Nephron progenitor cell (in vitro differentiated cells): ENCODE results near the gene PSENEN.

Experiments
- DNase-seq: peaks from one replicate; pipeline ENCODE4 v3.0.0; 2021
- H3K27ac Mint-ChIP-seq: 2 replicates; pipeline ENCODE4 v1.8.0; 2021; ENCODE audit warnings: mild to moderate bottlenecking, moderate library complexity, mixed read lengths
- H3K27me3 Mint-ChIP-seq: 2 replicates; pipeline ENCODE4 v1.8.0; 2021; ENCODE audit warnings: mild to moderate bottlenecking, low read depth, mixed read lengths; ENCODE audit not compliant: poor library complexity
- H3K36me3 Mint-ChIP-seq: 2 replicates; pipeline ENCODE4 v1.8.0; 2021; ENCODE audit warnings: low read depth, mixed read lengths
- H3K4me1 Mint-ChIP-seq: 2 replicates; pipeline ENCODE4 v1.8.0; 2021; ENCODE audit warnings: mixed read lengths
- H3K4me3 Mint-ChIP-seq: 2 replicates; pipeline ENCODE4 v1.8.0; 2021; ENCODE audit warnings: mild to moderate bottlenecking, moderate library complexity, mixed read lengths
- H3K9me3 Mint-ChIP-seq: 2 replicates; pipeline ENCODE4 v1.8.0; 2021; ENCODE audit warnings: mild to moderate bottlenecking, moderate library complexity, mixed read lengths
- CTCF ChIP-seq: fragments of 200-600 bp; sonication (generic); IDR thresholded peaks from 2 replicates; pipeline ENCODE4 v1.5.0; 2021; ENCODE audit warnings: antibody characterized with exemption

The PSENEN gene

GRCh38 chr19:35730326-35730725 lies 15.1 kb upstream of the PSENEN start:
- Mint-ChIP-seq H3K27me3 (peaks cover 3% of the 10 kb centered on the region), H3K36me3 (peaks cover 49% of the 10 kb centered on the region), H3K27ac (no peak overlapping the region), H3K4me3 (no peak overlapping the region), H3K4me1 (no peaks in the 10 kb centered on the region), H3K9me3 (no peaks in the 10 kb centered on the region)
- TF ChIP-seq CTCF: no peak
- DNase-seq: no peak

GRCh38 chr19:35731353-35731752 lies 14.1 kb upstream of the PSENEN start:
- no peak for DNase-seq
- Mint-ChIP-seq H3K4me1 (no peaks in the 10 kb centered on the region), H3K27ac (peak overlapping the region; percentile 24), H3K9me3 (no peaks in the 10 kb centered on the region), H3K36me3 (peaks cover 50% of the 10 kb centered on the region), H3K27me3 (peaks cover 3% of the 10 kb centered on the region), H3K4me3 (no peak overlapping the region)
- TF ChIP-seq CTCF: no peak

GRCh38 chr19:35731779-35732405 lies 13.6 kb upstream of the PSENEN start:
- H3K9me3 Mint-ChIP-seq: no peaks in the 10 kb centered on the region
- peaks cover 3% of the 10 kb centered on the region for H3K27me3 Mint-ChIP-seq
- H3K36me3 Mint-ChIP-seq: peaks cover 52% of the 10 kb centered on the region
- no peak overlapping the region for H3K4me3 Mint-ChIP-seq
- DNase-seq: no peak
- H3K4me1 Mint-ChIP-seq: no peaks in the 10 kb centered on the region
- H3K27ac Mint-ChIP-seq: no peak overlapping the region
- no peak for TF ChIP-seq CTCF

- H3K9me3 Mint-ChIP-seq: no peaks in the 10 kb centered on the region
- peaks cover 3% of the 10 kb centered on the region for H3K27me3 Mint-ChIP-seq
- TF ChIP-seq CTCF: no peak
- no peaks in the 10 kb centered on the region for H3K4me1 Mint-ChIP-seq
- no peak overlapping the region for H3K27ac Mint-ChIP-seq
- H3K4me3 Mint-ChIP-seq: no peak overlapping the region
- H3K36me3 Mint-ChIP-seq: peaks cover 56% of the 10 kb centered on the region
- no peak for DNase-seq
These were observed 12.8 kb upstream of the PSENEN start for GRCh38 chr19:35732540-35733179.

GRCh38 chr19:35733180-35734125 lies 12.0 kb upstream of the PSENEN start:
- Mint-ChIP-seq H3K36me3 (peaks cover 52% of the 10 kb centered on the region), H3K4me3 (no peak overlapping the region), H3K4me1 (no peaks in the 10 kb centered on the region), H3K27ac (no peak overlapping the region), H3K27me3 (peaks cover 3% of the 10 kb centered on the region), H3K9me3 (no peaks in the 10 kb centered on the region)
- no peak for TF ChIP-seq CTCF
- no peak for DNase-seq
